H1 (cell line): Measurements from ENCODE around the gene MOV10L1. TPM values are rescaled to one million over a fixed set of nuclear protein-coding genes. Genes with fewer than 3 reads are reported as not detected.

Source experiments
- CHD2 ChIP-seq: IDR thresholded peaks from 2 replicates; pipeline ENCODE4 v1.6.1; 2012; ENCODE audit warnings: low read length, improper control_type of control experiment
- POLR2AphosphoS5 ChIP-seq: IDR thresholded peaks from 2 replicates; pipeline ENCODE4 v1.6.1; 2011; ENCODE audit warnings: low read depth, low read length
- polyA plus RNA-seq, 7 experiments: library from polyadenylated mRNA; depleted of rRNA in 3 of 7; stranded (reverse) in 5 of 7; unstranded in 2 of 7; fragments of >200 nt in 5 of 7; fragments of 200-250 nt in 2 of 7; gene quantifications; 1 replicate in 5 of 7; 2 replicates in 1 of 7; 4 replicates in 1 of 7; pipeline versions ENCODE4 v1.2.1 to v1.2.3, GENCODE V29; 2011 to 2013; ENCODE audit warnings: missing spikeins in 2 of 7, mixed read lengths in 2 of 7
- total RNA-seq: library from RNA; stranded (reverse); fragmentation: NEBNext Ultra II Directional; extraction: Animal tissue kit (Norgen Biotek cat#: 25700); gene quantifications from 2 replicates; pipeline ENCODE4 v1.2.1, GENCODE V29; 2021

Gene MOV10L1
- total and polyA plus RNA-seq, 2 of the 8 experiments (the other 6 are each of a cell fraction or from before 2014, with no cell fraction given) = 0.32 TPM; not detected in 1

DNA sequence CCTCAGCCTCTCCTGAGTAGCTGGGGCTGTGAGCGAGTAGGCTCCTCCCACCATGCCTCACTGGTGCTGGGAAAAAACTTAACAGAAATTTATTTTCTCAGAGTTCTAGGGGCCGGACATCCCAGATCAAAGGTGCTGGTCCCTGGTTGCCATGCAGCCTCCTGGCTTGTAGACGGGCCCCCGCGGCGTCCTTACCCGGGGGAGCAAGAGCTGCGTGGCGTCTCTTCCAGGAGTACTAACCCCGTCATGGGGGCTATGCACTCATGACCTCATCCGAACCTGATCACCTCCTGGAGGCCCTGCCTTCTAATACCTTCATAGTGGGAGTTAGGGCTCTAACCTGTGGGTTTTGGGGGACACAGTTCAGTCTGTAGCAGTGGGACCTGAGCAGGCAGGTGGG, 98.5 kb downstream of the MOV10L1 start (continued):
- no peak for TF ChIP-seq CHD2
- no peak for TF ChIP-seq POLR2AphosphoS5
